A673 (cell line): ENCODE measurements around the gene JOSD1. TPM values are rescaled to one million over a fixed set of nuclear protein-coding genes. Genes with fewer than 3 reads are reported as not detected.
A peak's percentile ranks its signal among the peaks of the same experiment; 100 is the strongest.

Experiments
- BruUV-seq: library from RNA; stranded (reverse); fragments of 400-500 nt; replicated peaks from 2 replicates; lab custom pipeline; 2021; lab: Mats Ljungman, UMichigan
- CTCF ChIA-PET: fragments of 300-600 bp; sonication (Branson Sonifier 250); formaldehyde crosslinking; loops from one replicate; lab custom pipeline; 2022; ENCODE audit warnings: antibody characterized with exemption; lab: Charles Lee
- POLR2A ChIA-PET: fragments of 300-600 bp; sonication (Branson Sonifier 250); formaldehyde crosslinking; loops from one replicate; lab custom pipeline; 2022; ENCODE audit warnings: antibody characterized with exemption; ENCODE audit not compliant: low non-redundant PET; lab: Charles Lee
- DNase-seq: peaks from one replicate; pipeline ENCODE4 v3.0.0-alpha.2; 2015; ENCODE audit warnings: low spot score
- H3K27ac ChIP-seq: fragments of 200-600 bp; sonication (generic); 2 replicates; pipeline ENCODE4 v1.5.1; 2016; ENCODE audit warnings: mixed run types, low read depth, mild to moderate bottlenecking, mixed read lengths, antibody characterized with exemption, low read length; ENCODE audit not compliant: poor library complexity, severe bottlenecking
- H3K27me3 ChIP-seq: fragments of 200-600 bp; sonication (generic); replicated peaks from 2 replicates; pipeline ENCODE4 v1.6.1; 2017; ENCODE audit warnings: mixed run types, low read depth, mild to moderate bottlenecking, mixed read lengths, antibody characterized with exemption, low read length; ENCODE audit not compliant: insufficient read depth, poor library complexity
- H3K36me3 ChIP-seq: fragments of 200-600 bp; sonication (generic); 2 replicates; pipeline ENCODE4 v1.6.1; 2016; ENCODE audit warnings: mixed run types, mild to moderate bottlenecking, mixed read lengths, antibody characterized with exemption, low read length; ENCODE audit not compliant: insufficient read depth, poor library complexity, severe bottlenecking
- H3K4me1 ChIP-seq: fragments of 200-600 bp; sonication (generic); 2 replicates; pipeline ENCODE4 v1.6.1; 2017; ENCODE audit warnings: mixed run types, mild to moderate bottlenecking, mixed read lengths, antibody characterized with exemption, low read length; ENCODE audit not compliant: insufficient read depth, poor library complexity, severe bottlenecking
- H3K4me3 ChIP-seq: fragments of 200-600 bp; sonication (generic); 2 replicates; pipeline ENCODE4 v1.5.1; 2016; ENCODE audit warnings: low read depth, mixed run types, mild to moderate bottlenecking, mixed read lengths, low read length; ENCODE audit not compliant: poor library complexity, severe bottlenecking
- H3K9me3 ChIP-seq: fragments of 200-600 bp; sonication (generic); 2 replicates; pipeline ENCODE4 v1.6.1; 2016; ENCODE audit warnings: mixed run types, low read depth, mild to moderate bottlenecking, mixed read lengths, antibody characterized with exemption, low read length; ENCODE audit not compliant: poor library complexity, severe bottlenecking
- EZH2 ChIP-seq: fragments of 200-600 bp; sonication (generic); IDR thresholded peaks from 2 replicates; pipeline ENCODE4 v1.6.1; 2017; ENCODE audit warnings: borderline replicate concordance, low read depth, mild to moderate bottlenecking, mixed read lengths, antibody characterized with exemption, low read length; ENCODE audit not compliant: poor library complexity, severe bottlenecking
- intact Hi-C: fragments of 100-400 bp; cut with micrococcal nuclease; formaldehyde crosslinking; loops from one replicate; pipeline ENCODE4 v1.10.0; 2022; ENCODE audit not compliant: unreplicated experiment
- total RNA-seq: library from RNA; stranded (reverse); gene quantifications from 2 replicates; pipeline ENCODE4 v1.2.3, GENCODE V29; 2021
- TF ChIP-seq, protein P1 (sequence below): fragments of 300-800, 200-600 bp; sonication (generic); conservative IDR thresholded peaks from 2 replicates; pipeline ENCODE4 v1.5.1; 2017; ENCODE audit warnings: low read depth, mild to moderate bottlenecking, antibody characterized with exemption, low read length, moderate library complexity, mixed read lengths

The JOSD1 gene
- total RNA-seq, 1 experiment from 2014 or later: 53.1 TPM

DNA sequence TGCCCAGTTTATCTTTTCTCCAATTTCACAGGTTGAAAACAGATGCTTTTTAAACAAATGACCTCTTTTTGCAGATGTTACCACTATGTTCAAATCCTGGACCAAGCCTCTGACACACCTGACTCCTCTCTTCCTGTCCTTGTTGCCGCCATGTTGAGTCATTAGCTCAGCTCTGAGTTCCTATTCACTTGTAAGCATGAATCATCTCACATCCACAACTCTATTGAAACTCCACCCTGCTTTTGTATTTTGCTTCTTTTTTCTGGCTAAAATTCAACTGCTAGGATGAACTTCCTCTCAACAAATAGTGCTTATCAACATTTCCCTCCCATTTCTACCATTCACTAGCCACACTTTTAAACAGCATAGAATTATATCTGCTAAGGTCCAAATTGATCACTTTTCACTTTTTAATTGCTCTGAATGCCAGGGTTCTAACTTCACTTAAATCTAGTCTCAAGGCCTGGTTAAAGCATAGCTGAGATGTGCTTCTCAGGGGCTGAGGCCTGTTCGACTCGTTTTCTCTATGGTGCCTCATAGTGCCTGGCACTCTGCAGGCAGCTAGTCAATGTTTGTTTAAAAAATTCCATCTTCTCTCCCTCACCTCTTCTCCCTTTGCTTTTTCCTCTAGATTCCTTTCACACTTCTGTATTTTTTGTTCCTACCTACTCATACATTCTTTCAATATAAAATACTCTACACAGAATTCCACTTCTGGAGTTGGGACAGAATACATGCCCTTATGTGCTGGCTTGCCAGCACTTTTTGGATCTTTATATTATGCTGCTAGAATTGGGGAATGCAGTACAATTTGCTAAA, 3.9 kb downstream of the JOSD1 start:
- Histone ChIP-seq H3K27me3 (no peaks in the 10 kb centered on the region), H3K36me3 (peaks cover 9% of the 10 kb centered on the region), H3K4me1 (peaks cover 14% of the 10 kb centered on the region), H3K9me3 (no peaks in the 10 kb centered on the region), H3K4me3 (peak overlapping the region; percentile 15), H3K27ac (peak overlapping the region; percentile 43)
- ChIA-PET CTCF (no interaction called here), POLR2A (no interaction called here)
- no TSS peak for BruUV-seq
- DNase-seq: no peak
- TF ChIP-seq EZH2: no peak
- TF ChIP-seq, protein P1, sequence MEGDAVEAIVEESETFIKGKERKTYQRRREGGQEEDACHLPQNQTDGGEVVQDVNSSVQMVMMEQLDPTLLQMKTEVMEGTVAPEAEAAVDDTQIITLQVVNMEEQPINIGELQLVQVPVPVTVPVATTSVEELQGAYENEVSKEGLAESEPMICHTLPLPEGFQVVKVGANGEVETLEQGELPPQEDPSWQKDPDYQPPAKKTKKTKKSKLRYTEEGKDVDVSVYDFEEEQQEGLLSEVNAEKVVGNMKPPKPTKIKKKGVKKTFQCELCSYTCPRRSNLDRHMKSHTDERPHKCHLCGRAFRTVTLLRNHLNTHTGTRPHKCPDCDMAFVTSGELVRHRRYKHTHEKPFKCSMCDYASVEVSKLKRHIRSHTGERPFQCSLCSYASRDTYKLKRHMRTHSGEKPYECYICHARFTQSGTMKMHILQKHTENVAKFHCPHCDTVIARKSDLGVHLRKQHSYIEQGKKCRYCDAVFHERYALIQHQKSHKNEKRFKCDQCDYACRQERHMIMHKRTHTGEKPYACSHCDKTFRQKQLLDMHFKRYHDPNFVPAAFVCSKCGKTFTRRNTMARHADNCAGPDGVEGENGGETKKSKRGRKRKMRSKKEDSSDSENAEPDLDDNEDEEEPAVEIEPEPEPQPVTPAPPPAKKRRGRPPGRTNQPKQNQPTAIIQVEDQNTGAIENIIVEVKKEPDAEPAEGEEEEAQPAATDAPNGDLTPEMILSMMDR: no peak
- intact Hi-C loops: no loop called here

DNA sequence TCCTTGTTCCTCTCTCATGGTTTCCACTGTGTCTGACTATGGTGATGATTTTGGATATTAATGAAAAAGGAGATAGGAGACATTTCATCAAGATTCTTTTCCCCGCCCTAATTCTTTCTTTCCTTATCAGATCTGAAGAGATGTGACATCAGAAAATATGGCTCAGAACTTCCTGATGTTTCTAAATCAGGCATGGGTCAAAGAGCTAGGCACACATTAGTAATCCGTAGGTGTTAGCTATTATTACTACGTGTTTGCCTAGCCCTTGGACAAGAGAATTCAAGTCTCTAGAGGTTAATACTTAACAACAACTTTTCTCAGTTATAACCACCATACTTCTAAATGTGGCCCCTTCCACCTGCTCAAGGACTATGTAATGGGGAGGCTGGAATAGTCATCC, 5.8 kb downstream of the JOSD1 start:
- TF ChIP-seq EZH2: no peak
- TF ChIP-seq, protein P1: no peak
- ChIA-PET POLR2A (interaction anchor here (0.6 kb wide), 1 partner anchor 244 kb away, joined by 3 read pairs; no protein-coding TSS in a partner anchor), CTCF (no interaction called here)
- BruUV-seq: no TSS peak
- peaks cover 14% of the 10 kb centered on the region for H3K36me3 ChIP-seq
- no peak overlapping the region for H3K4me3 ChIP-seq
- no peaks in the 10 kb centered on the region for H3K27me3 ChIP-seq
- peaks cover 14% of the 10 kb centered on the region for H3K4me1 ChIP-seq
- H3K9me3 ChIP-seq: no peaks in the 10 kb centered on the region
- DNase-seq: no peak
- no peak overlapping the region for H3K27ac ChIP-seq
- intact Hi-C loops: no loop called here

DNA sequence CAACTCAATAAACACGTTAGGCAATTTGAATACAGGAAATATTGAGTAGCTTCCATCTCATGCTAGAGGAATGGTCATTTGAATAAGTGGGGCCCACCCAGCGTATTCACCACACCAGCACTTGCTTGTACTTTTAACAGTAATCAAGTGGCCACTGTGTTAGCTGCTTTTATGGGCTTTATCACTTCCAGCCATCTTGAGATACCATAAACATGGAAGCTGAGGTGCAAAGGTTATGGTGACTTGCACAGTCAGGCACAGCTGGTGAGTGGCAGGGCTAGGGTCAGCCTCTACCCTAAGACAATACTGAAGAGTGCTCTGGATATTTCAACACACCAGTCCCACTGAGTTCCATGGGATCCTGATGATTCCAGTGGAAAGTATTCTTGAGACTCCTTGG, 6.7 kb downstream of the JOSD1 start:
- DNase-seq: no peak
- TF ChIP-seq, protein P1: no peak
- TF ChIP-seq EZH2: no peak
- no peak overlapping the region for H3K4me3 ChIP-seq
- intact Hi-C loops: no loop called here
- no peak overlapping the region for H3K27ac ChIP-seq
- no TSS peak for BruUV-seq
- H3K9me3 ChIP-seq: no peaks in the 10 kb centered on the region
- peaks cover 14% of the 10 kb centered on the region for H3K4me1 ChIP-seq
- no peaks in the 10 kb centered on the region for H3K27me3 ChIP-seq
- peaks cover 21% of the 10 kb centered on the region for H3K36me3 ChIP-seq
- CTCF ChIA-PET: no interaction called here
- POLR2A ChIA-PET: no interaction called here
